ENCODE measurements around the gene GAL3ST3.
A peak's percentile ranks its signal among the peaks of the same experiment; 100 is the strongest.

Gene GAL3ST3

DNA sequence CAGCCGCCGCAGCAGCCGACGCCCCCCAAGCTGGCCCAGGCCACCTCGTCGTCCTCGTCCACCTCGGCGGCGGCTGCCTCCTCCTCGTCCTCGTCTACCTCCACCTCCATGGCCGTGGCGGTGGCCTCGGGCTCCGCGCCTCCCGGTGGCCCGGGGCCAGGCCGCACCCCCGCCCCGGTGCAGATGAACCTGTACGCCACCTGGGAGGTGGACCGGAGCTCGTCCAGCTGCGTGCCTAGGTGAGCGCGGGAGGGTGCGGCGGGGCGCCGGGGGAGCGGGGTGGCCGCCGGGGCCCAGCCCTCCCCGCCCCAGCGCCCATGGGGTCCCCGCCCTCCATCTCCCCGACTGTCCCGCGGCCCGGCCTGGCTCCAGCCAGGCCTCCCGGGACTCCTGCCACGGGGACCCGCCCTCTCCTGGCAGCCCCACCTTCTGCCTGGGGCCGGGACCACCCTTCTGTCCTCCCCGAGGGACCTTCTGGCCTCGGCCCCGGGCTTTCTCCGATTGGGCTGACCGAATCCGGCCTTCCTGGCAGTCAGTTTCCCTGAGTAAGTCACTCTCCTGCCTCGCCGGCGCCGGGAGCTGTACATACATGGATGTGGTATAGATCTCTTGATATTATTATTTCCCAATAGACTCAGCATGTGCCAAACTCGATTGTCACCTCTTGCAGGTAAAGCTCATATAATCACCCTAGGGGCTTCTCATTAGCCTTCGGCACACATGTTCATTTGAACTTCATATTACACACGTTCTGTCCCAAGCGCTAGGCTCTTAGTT, 21.8 kb upstream of the GAL3ST3 start:
- H3K27ac ChIP-seq (ENCODE audit: insufficient read depth in 1 of 2, low read depth in 1 of 2, low read length in 2 of 2, poor library complexity in 1 of 2, severe bottlenecking in 2 of 2) = peak overlapping the region; percentile 38 to 83
- CTCF ChIA-PET = interaction anchor here (0.7 to 5.8 kb wide), 10 partner anchors 11 to 71 kb away, joined by 3 to 71 read pairs (median 3); no protein-coding TSS in a partner anchor
- DNase-seq = no peak
- no peaks in the 10 kb centered on the region for H3K27me3 ChIP-seq (replicated peaks in 2 of 5; ENCODE audit: control insufficient read depth in 4 of 5, insufficient read depth in 5 of 5, low read length in 4 of 5)
- no peaks in the 10 kb centered on the region for H3K9me3 ChIP-seq (ENCODE audit: control extremely low read depth in 1 of 5, control insufficient read depth in 4 of 5, insufficient read depth in 2 of 5, low read depth in 1 of 5, low read length in 4 of 5)
- POLR2A ChIA-PET = interaction anchor here (1.0 to 3.7 kb wide), 3 partner anchors 10 to 63 kb away, joined by 3 to 17 read pairs (median 6); partner anchors contain the start of gene SF3B2
- H3K36me3 ChIP-seq (ENCODE audit: control insufficient read depth in 4 of 4, insufficient read depth in 4 of 4, low read length in 3 of 4) = peaks cover 9 to 45% (median 42%) of the 10 kb centered on the region in 4 experiments
- H3K4me1 ChIP-seq (ENCODE audit: control extremely low read depth in 1 of 4, control insufficient read depth in 4 of 4, insufficient read depth in 4 of 4, low read length in 3 of 4) = peaks cover 22 to 60% (median 41%) of the 10 kb centered on the region in 4 experiments
- 0% methylated on average over 42 of the region's 60 CpGs for WGBS (ENCODE audit: insufficient coverage)
- peak overlapping the region; percentile 74 to 92 (median 88) for H3K4me3 ChIP-seq (ENCODE audit: control insufficient read depth in 1 of 7, extremely low read depth in 1 of 7, insufficient read depth in 4 of 7, low read depth in 2 of 7, low read length in 6 of 7)

DNA sequence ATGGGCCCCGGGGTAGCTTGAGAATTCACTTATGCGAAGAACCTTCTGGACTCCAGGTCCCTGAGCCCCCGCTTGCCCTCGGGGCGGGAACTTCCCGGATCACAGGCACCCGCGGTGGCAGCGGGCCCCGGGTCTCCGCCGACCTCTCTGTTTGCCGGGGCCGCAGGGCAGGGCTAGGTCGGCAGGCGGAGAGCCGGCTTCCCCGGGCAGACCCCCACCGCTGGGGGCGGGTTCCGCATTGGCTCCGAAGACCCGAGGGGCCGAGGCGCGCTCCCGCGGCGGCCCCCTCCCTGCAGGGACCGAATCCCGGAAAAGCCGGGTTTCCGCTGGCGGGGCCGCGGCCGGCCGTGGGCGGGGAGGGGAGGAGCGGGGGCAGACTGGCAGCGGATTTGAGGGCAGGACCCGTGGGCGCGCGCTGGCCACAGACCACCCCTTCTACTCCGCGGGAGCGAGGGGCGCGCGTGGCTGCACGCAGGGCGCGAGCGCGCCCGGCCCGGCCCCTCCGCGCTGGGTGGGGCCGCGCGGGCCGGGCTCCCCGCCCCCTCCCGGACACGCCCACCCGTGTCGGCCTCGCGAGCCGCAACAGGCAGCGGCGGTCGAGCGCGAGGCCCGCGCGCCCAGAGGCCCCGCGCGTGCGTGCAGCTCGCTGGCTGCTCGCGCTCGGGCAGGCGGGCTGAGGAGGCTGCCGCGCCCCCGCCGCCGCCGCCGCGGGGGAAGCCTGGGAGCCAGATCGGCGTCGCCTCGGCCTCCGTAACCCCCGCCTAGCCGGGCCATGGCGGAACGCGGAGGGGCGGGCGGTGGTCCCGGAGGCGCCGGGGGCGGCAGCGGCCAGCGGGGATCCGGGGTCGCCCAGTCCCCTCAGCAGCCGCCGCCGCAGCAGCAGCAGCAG, 21.0 kb upstream of the GAL3ST3 start, which contains the start of gene PACS1:
Gene PACS1 (plus strand): TSS at position 558 of the 889 bp plus-strand sequence. CDS start 215 bp downstream, at position 773.
- ChIA-PET CTCF (interaction anchor here (0.7 to 9.5 kb wide), 20 partner anchors 11 to 181 kb away, joined by 3 to 99 read pairs (median 8); partner anchors contain the start of genes GAL3ST3 and SF3B2), POLR2A (interaction anchor here (1.0 to 3.7 kb wide), 4 partner anchors 11 to 65 kb away, joined by 3 to 17 read pairs (median 5); partner anchors contain the start of gene SF3B2)

DNA sequence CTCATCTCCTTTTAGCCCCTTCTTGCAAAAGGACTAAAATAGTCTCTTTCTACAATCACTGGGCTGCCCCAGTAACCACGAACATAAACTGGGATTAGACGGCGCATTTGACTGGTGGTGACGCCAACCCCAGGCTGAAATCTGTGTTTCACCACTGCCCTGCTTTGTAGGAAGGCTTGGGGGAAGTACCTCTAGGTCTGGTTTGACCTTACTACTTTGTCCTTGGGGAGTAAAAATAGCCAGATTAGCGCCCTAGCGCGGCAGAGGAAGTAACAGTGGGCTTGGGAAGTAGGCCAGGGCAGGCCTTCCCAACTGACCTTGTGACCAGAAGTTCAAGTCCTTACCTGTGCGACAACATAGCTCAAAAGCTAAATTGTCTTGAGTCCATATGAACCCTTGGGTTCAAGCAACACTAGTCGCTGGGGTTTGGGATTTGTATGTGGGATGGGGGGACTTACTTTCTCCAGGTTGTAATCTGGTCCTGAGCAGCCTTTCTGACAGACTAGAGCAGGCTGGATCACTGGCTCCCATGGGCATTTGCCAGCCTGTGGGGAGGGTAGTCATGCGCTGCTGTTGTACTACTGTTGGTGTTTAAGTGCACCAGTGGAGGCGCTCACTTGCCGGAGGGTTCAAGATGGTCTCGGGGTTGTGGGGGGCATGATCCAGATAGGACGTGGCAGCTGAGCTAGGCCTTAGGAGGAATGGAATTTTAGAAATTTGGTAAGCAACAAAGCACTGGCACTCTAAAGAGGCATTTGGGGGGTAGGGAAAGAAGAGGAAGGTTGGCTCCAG, 20.2 kb upstream of the GAL3ST3 start:
- 44% methylated on average over 12 of the region's 14 CpGs for WGBS (ENCODE audit: insufficient coverage)
- DNase-seq = peak; percentile 51 to 75 (median 67)
- POLR2A ChIA-PET = interaction anchor here (1.0 to 3.7 kb wide), 2 partner anchors 12 to 66 kb away, joined by 4 to 17 read pairs; no protein-coding TSS in a partner anchor
- Histone ChIP-seq H3K36me3 (ENCODE audit: control insufficient read depth in 4 of 4, insufficient read depth in 4 of 4, low read length in 3 of 4) (peaks cover 9 to 59% (median 44%) of the 10 kb centered on the region in 4 experiments), H3K27me3 (replicated peaks in 2 of 5; ENCODE audit: control insufficient read depth in 4 of 5, insufficient read depth in 5 of 5, low read length in 4 of 5) (no peaks in the 10 kb centered on the region), H3K4me3 (ENCODE audit: control insufficient read depth in 1 of 7, extremely low read depth in 1 of 7, insufficient read depth in 4 of 7, low read depth in 2 of 7, low read length in 6 of 7) (peak overlapping the region; percentile 74 to 92 (median 88)), H3K4me1 (ENCODE audit: control extremely low read depth in 1 of 4, control insufficient read depth in 4 of 4, insufficient read depth in 4 of 4, low read length in 3 of 4) (peaks cover 22 to 60% (median 41%) of the 10 kb centered on the region in 4 experiments), H3K27ac (ENCODE audit: insufficient read depth in 1 of 2, low read depth in 1 of 2, low read length in 2 of 2, poor library complexity in 1 of 2, severe bottlenecking in 2 of 2) (peak overlapping the region in 1 of 2 experiments; percentile 73), H3K9me3 (ENCODE audit: control extremely low read depth in 1 of 5, control insufficient read depth in 4 of 5, insufficient read depth in 2 of 5, low read depth in 1 of 5, low read length in 4 of 5) (no peaks in the 10 kb centered on the region)
- CTCF ChIA-PET = interaction anchor here (0.7 to 9.5 kb wide), 27 partner anchors 10 to 184 kb away, joined by 3 to 99 read pairs (median 5); partner anchors contain the start of genes GAL3ST3 and SF3B2

More for the DNA sequence above, 21.0 kb upstream of the GAL3ST3 start, which contains the start of gene PACS1:
- Histone ChIP-seq H3K36me3 (ENCODE audit: control insufficient read depth in 4 of 4, insufficient read depth in 4 of 4, low read length in 3 of 4) (peaks cover 9 to 53% (median 44%) of the 10 kb centered on the region in 4 experiments), H3K4me3 (ENCODE audit: control insufficient read depth in 1 of 7, extremely low read depth in 1 of 7, insufficient read depth in 4 of 7, low read depth in 2 of 7, low read length in 6 of 7) (peak within 1 kb of the TSS; percentile 74 to 92 (median 88)), H3K9me3 (ENCODE audit: control extremely low read depth in 1 of 5, control insufficient read depth in 4 of 5, insufficient read depth in 2 of 5, low read depth in 1 of 5, low read length in 4 of 5) (no peaks in the 10 kb centered on the region), H3K27me3 (replicated peaks in 2 of 5; ENCODE audit: control insufficient read depth in 4 of 5, insufficient read depth in 5 of 5, low read length in 4 of 5) (no peaks in the 10 kb centered on the region), H3K4me1 (ENCODE audit: control extremely low read depth in 1 of 4, control insufficient read depth in 4 of 4, insufficient read depth in 4 of 4, low read length in 3 of 4) (peaks cover 22 to 60% (median 41%) of the 10 kb centered on the region in 4 experiments), H3K27ac (ENCODE audit: insufficient read depth in 1 of 2, low read depth in 1 of 2, low read length in 2 of 2, poor library complexity in 1 of 2, severe bottlenecking in 2 of 2) (peak within 1 kb of the TSS; percentile 38 to 83)
- WGBS (ENCODE audit: insufficient coverage) = 0% methylated on average over 100 of the region's 120 CpGs
- peak; percentile 82 to 92 (median 90) for DNase-seq

DNA sequence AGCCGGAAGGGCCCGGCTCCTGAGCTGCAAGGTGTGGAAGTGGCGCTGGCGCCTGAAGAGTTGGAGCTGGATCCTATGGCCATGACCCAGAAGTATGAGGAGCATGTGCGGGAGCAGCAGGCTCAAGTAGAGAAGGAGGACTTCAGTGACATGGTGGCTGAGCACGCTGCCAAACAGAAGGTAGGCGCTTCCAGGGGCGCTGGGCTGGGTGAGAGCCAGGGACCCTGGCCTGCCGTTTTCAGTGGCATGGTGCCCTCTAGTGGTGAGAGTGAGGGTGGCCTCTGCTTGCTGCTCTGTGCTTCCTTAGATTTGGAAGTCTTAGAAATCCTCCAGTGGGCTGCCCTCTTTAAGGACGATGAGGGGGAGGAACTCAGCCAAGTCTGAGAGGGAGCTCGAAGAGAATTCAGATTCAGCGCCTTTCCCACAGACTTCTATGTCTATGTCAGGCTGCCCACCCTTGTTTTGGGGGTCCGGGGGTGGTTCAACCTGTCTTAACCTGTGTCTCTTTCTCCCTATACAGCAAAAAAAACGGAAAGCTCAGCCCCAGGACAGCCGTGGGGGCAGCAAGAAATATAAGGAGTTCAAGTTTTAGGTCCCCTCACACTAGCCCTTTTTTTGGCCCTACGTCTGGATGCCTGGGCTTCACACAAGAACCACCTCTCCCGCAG, 19.3 kb upstream of the GAL3ST3 start:
- Histone ChIP-seq H3K27ac (ENCODE audit: insufficient read depth in 1 of 2, low read depth in 1 of 2, low read length in 2 of 2, poor library complexity in 1 of 2, severe bottlenecking in 2 of 2) (no peak overlapping the region), H3K4me3 (ENCODE audit: control insufficient read depth in 1 of 7, extremely low read depth in 1 of 7, insufficient read depth in 4 of 7, low read depth in 2 of 7, low read length in 6 of 7) (peak overlapping the region in 1 of 7 experiments; percentile 0), H3K9me3 (ENCODE audit: control extremely low read depth in 1 of 5, control insufficient read depth in 4 of 5, insufficient read depth in 2 of 5, low read depth in 1 of 5, low read length in 4 of 5) (no peaks in the 10 kb centered on the region), H3K4me1 (ENCODE audit: control extremely low read depth in 1 of 4, control insufficient read depth in 4 of 4, insufficient read depth in 4 of 4, low read length in 3 of 4) (peaks cover 22 to 59% (median 41%) of the 10 kb centered on the region in 4 experiments), H3K36me3 (ENCODE audit: control insufficient read depth in 4 of 4, insufficient read depth in 4 of 4, low read length in 3 of 4) (peaks cover 9 to 65% (median 48%) of the 10 kb centered on the region in 4 experiments), H3K27me3 (replicated peaks in 2 of 5; ENCODE audit: control insufficient read depth in 4 of 5, insufficient read depth in 5 of 5, low read length in 4 of 5) (no peaks in the 10 kb centered on the region)
- ChIA-PET CTCF (interaction anchor here (0.6 to 9.5 kb wide), 35 partner anchors 9 to 378 kb away, joined by 3 to 99 read pairs (median 5); partner anchors contain the start of genes BANF1, EIF1AD, GAL3ST3 and SF3B2), POLR2A (interaction anchor here (3.7 kb wide), 1 partner anchor 13 kb away, joined by 17 read pairs; no protein-coding TSS in a partner anchor)
- peak; percentile 83 to 88 (median 84) for DNase-seq
- 60% methylated on average over 15 of the region's 17 CpGs for whole genome bisulfite sequencing (ENCODE audit: insufficient coverage)

DNA sequence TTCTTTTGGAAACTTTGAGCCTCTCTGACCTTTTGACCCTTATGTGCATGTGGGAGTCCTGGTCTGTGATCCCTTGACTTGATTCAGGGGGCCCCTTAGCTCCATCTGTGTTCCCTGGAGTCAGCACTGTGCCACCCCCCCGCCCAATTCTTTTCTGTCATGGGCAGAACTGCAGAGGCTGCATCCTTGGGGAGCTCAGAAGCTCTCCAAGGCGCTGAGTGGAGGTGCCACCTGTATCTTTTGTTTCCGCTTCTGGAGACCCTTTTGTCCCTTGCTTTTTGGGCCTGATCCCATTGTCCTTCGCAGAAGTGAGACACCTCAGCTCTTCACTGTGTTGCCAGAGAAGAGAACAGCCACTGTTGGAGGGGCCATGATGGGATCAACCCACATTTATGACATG, 18.7 kb upstream of the GAL3ST3 start:
- no peak for DNase-seq
- Histone ChIP-seq H3K36me3 (ENCODE audit: control insufficient read depth in 4 of 4, insufficient read depth in 4 of 4, low read length in 3 of 4) (peaks cover 12 to 65% (median 49%) of the 10 kb centered on the region in 4 experiments), H3K4me3 (ENCODE audit: control insufficient read depth in 1 of 7, extremely low read depth in 1 of 7, insufficient read depth in 4 of 7, low read depth in 2 of 7, low read length in 6 of 7) (no peak overlapping the region), H3K9me3 (ENCODE audit: control extremely low read depth in 1 of 5, control insufficient read depth in 4 of 5, insufficient read depth in 2 of 5, low read depth in 1 of 5, low read length in 4 of 5) (no peaks in the 10 kb centered on the region), H3K27ac (ENCODE audit: insufficient read depth in 1 of 2, low read depth in 1 of 2, low read length in 2 of 2, poor library complexity in 1 of 2, severe bottlenecking in 2 of 2) (no peak overlapping the region), H3K27me3 (replicated peaks in 2 of 5; ENCODE audit: control insufficient read depth in 4 of 5, insufficient read depth in 5 of 5, low read length in 4 of 5) (no peaks in the 10 kb centered on the region), H3K4me1 (ENCODE audit: control extremely low read depth in 1 of 4, control insufficient read depth in 4 of 4, insufficient read depth in 4 of 4, low read length in 3 of 4) (peaks cover 22 to 54% (median 41%) of the 10 kb centered on the region in 4 experiments)
- CTCF ChIA-PET = interaction anchor here (0.6 to 9.5 kb wide), 26 partner anchors 9 to 377 kb away, joined by 3 to 99 read pairs (median 5); partner anchors contain the start of genes BANF1, EIF1AD, GAL3ST3 and SF3B2
- WGBS (ENCODE audit: insufficient coverage) = 86% methylated on average over 4 of the region's 4 CpGs
- POLR2A ChIA-PET = interaction anchor here (1.1 kb wide), 1 partner anchor 59 kb away, joined by 3 read pairs; no protein-coding TSS in a partner anchor
